CD4-positive, alpha-beta T cell treated with Interleukin-6 for 4 hours (primary cell): ENCODE data around the gene COA8.
A peak's percentile ranks its signal among the peaks of the same experiment; 100 is the strongest.

Source experiments
- DNase-seq: peaks from one replicate; pipeline ENCODE4 v3.0.0-alpha.2; 2020; ENCODE audit warnings: mixed read lengths

Gene COA8

GRCh38 chr14:103526247-103526913 is 36.4 kb upstream of the COA8 start:
- DNase-seq = no peak

GRCh38 chr14:103526914-103527248 is 35.9 kb upstream of the COA8 start:
- no peak for DNase-seq

DNA sequence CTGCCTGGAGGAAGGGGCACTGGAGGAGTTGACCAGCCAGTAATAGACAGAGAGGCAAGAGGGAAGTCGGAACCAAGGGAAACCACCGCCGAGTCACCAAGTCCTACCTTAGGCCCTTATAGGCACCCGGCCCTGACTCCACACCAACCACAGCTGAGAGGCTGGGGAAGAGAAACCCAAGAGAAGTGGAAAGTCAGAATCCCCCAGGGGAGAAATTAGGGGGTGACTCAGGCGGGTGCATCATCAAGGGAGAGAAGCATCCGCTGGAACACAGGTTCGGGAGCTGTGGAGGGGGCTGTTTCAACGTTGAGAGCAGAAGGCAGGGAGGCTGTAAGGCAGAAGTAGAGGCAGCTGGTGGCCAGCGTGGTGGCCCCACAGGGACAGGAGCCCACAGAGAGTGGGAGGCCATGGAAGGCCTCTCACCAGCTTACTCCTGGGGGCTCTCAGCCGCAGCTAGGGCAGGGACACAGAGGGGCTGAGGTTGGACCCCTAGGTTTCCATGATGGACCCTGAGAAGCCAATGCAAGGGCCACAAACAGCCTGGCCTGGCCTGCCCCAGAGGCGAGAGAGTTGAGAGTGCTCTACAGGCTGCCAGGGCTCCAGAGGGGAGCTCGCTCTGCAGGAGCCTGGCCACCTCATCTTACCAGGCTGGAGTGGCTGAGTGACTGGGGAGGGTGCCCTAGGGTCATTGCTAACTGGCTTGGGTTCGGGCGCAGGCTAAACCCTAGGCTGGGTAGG is 35.2 kb upstream of the COA8 start:
- no peak for DNase-seq

GRCh38 chr14:103528146-103528586 is 34.6 kb upstream of the COA8 start:
- no peak for DNase-seq

- peak; percentile 88 for DNase-seq
These were observed 34.0 kb upstream of the COA8 start, which contains the start of gene TRMT61A for GRCh38 chr14:103528587-103529382. TRMT61A (plus strand) TSS chr14:103529196; CDS start chr14:103529979, 783 bp downstream.

- no peak for DNase-seq
These were observed 33.1 kb upstream of the COA8 start for GRCh38 chr14:103529383-103530365.

DNA sequence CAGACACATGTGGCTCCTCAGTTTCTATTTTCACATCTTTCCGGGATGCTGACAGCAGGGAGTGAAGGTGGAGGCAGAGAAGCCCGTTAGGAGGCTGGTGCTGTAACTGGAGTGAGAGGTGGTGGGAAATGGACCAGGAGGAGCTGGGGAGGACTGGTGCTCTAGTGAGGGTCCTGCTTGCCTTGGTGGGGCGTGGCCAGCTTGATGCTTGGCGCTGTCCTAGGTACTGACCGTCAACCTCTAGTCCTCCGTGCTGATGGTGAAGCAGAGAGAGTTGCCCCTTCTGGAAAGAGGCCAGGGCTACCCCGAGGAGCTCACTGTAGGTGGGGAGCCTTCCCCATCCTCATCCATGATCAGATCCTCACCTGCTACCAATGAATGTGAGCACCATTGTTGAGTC is 32.4 kb upstream of the COA8 start:
- DNase-seq = peak; percentile 28

DNA sequence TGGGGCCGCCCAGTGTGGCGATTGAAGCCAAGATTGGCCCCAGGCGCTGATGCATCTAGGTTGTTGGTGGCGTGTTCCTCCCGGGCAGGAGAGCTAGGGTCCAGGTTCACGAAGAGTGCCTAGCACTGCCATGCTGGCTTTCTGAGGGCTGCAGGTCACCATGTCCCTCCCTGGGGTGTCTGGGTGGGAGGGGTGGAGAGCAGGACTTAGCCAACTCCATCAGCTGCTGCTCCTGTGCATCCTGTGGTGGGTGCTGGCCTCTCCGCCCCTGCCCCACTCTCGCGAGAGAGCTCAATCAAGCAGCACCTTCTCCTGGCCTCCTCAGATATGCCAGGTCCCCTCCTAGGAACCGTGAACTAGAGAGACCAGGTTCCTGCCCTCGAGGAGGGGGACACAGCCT is 31.9 kb upstream of the COA8 start:
- no peak for DNase-seq

DNA sequence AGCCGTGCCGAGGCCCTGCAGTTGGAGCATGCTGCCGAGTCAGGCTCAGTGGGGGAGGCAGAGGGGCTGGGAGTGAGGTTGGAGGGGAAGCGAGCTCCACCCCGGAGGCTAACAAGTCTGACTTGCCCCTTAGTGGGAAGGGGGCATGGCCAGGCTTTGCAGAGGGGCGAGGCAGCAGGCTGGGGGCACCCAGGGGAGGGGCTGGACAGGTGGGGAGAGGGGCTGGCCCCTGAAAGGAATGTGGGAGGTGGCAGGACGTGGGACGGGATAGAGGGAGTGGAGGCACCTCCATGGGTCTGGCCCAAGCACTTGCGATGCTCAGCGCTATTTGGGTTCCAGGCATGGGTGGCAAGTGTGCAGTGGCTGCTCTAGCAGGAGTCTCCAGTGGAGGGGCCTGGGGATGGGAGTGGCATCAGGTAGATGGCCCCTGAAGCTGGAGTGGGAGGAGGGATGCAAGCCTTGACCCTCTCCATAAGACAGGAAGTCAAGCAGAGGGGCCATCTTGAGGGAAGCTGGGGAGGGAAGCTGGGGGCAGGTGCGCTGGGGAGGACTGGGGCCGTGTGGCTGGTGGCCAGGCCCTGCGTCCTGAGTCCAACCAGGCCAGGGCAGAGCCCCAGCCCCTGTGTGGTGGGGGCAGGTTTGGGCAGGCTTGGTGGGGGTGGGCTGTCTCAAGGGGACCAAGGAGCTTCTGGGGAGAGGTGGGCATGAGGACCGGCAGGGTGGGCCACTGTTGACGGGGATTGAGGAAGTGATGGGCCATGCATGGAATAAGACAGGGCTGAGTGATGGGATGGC is 31.1 kb upstream of the COA8 start:
- DNase-seq = no peak

- no peak for DNase-seq
These were observed 30.3 kb upstream of the COA8 start for GRCh38 chr14:103532216-103533136.

GRCh38 chr14:103533137-103533998 is 29.4 kb upstream of the COA8 start:
- DNase-seq = no peak

GRCh38 chr14:103533999-103534575 is 28.7 kb upstream of the COA8 start:
- DNase-seq = no peak

DNA sequence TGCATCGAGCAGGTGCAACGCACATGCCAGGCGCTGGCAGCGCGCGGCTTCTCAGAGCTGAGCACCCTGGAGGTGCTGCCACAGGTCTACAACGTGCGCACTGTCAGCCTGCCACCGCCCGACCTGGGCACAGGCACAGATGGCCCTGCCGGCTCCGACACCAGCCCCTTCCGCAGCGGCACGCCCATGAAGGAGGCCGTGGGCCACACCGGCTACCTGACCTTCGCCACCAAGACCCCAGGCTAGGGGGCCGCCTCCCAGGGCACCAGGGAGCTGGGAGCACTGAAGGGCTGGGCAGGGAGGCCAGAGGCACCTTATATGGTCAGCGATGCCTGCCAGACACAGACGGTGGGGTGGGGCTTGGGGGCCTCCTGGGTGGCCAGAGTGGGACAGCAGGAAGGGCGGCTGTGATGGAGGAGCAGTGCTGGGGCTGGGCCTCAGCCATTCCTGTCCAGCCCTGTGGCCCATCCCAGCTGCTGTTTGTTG is 28.1 kb upstream of the COA8 start:
- DNase-seq = no peak

DNA sequence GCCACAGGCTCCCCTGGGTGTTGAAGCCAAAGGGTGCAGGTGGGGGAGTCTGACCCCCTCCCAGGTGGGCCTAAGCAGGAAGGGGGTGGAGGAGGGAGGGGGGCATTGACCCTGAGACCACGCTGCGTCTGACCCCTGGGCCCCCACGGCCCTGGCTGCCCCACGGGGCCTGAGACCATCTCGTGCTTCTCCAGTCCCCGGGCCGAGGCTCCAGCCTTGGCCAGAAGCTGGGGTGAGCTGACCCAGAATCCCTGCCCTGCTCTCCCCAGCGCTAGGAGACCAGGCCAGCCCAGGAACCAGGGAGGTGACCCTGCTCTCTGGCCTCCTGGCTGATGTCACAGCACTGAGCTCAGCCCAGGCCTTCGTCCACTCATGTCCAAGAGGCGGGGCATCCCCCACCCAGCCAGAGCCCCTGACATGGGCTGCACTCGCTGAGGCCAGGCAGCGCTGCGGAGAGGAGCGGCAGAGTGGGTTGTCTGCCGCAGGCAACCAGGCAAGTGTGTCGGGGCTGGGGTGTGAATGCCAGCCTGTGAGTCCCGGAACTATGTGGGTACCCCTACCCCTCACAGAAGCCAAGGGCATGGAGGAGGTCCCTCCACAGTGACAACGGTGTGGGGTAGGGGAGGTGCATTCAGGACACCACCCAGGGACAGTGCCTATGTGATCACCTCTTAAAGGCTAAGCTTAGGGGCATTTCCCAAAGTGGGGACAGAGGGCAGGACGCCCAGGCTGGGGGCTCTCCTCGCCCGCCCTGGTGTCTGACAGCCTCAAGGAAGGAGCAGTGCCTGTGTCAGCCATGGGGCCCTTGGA is 27.5 kb upstream of the COA8 start:
- no peak for DNase-seq

DNA sequence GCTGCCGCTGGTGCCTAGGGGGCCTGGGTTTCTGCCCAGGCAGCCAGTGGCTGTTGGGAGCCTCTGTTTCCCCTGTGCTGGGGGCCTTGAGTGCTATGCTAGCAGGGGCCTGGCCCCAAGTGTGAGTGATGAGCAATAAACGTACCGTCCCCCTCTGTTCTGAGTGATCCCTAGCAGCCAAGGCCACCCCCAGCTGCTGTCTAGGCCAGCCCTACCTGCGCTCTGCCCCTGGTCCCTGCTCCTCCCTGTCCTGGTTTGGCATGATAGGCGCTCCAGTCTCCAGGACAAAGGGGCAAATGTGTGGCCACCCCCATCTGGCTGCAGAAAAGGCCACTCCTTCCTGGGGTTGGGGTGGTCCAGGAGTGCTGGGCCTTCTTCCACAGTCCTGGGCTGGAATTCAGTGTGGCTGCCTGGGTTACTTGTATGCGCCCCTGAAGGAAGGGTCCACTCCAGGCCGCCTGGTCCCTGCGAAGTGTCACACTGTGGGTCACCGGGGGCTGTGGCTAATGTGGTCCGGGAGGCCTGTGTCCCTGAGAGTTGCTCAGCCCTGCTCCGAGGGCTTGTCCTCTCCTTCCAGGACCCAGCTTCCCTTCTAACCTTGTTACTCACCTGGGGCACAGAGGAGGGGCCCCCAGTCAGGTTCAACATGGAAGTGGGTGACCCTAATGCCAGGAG is 26.7 kb upstream of the COA8 start:
- no peak for DNase-seq

- DNase-seq = no peak
These were observed 26.1 kb upstream of the COA8 start for GRCh38 chr14:103536693-103537092.
